ENCODE measurements around the gene NR2C2. TPM values are rescaled to one million over a fixed set of nuclear protein-coding genes. Genes with fewer than 3 reads are reported as not detected.

Gene NR2C2
- total RNA-seq, 2 experiments from 2014 or later, result 60.6 to 61.3 TPM

- Mint-ChIP-seq H3K27ac (peak overlapping the region; percentile 85), H3K9me3 (no peaks in the 10 kb centered on the region), H3K27me3 (ENCODE audit: low read depth) (no peaks in the 10 kb centered on the region), H3K4me1 (ENCODE audit: low read depth) (peaks cover 35% of the 10 kb centered on the region), H3K36me3 (ENCODE audit: low read depth) (peaks cover 30% of the 10 kb centered on the region), H3K4me3 (peak overlapping the region; percentile 84)
- DNase-seq, result no peak
- intact Hi-C loops (cut with micrococcal nuclease), result loop anchor here (1.0 to 5.0 kb wide), 3 partner anchors 119 to 481 kb away; partner anchors contain the start of genes EAF1, METTL6 and MRPS25
- CTCF ChIA-PET, result interaction anchor here (1.3 to 1.6 kb wide), 2 partner anchors 20 to 259 kb away, joined by 4 to 6 read pairs; partner anchors contain the start of gene CAPN7
Observed at GRCh38 chr3:14946739-14947099, 664 bp upstream of the NR2C2 start.

- no peaks in the 10 kb centered on the region for H3K9me3 Mint-ChIP-seq
- DNase-seq, result peak; percentile 97
- peaks cover 28% of the 10 kb centered on the region for H3K36me3 Mint-ChIP-seq (ENCODE audit: low read depth)
- no peaks in the 10 kb centered on the region for H3K27me3 Mint-ChIP-seq (ENCODE audit: low read depth)
- CTCF ChIA-PET, result no interaction called here
- peak overlapping the region; percentile 100 for H3K27ac Mint-ChIP-seq
- intact Hi-C loops (cut with micrococcal nuclease), result loop anchor here (1.0 to 5.0 kb wide), 13 partner anchors 11 to 770 kb away; partner anchors contain the start of genes BTD, CAPN7, CCDC174 and EAF1
- peak overlapping the region; percentile 99 for H3K4me3 Mint-ChIP-seq
- peaks cover 42% of the 10 kb centered on the region for H3K4me1 Mint-ChIP-seq (ENCODE audit: low read depth)
Observed at GRCh38 chr3:14947886-14948608, 664 bp downstream of the NR2C2 start.

GRCh38 chr3:14948609-14949038 lies 1.2 kb downstream of the NR2C2 start:
- Mint-ChIP-seq H3K27ac (no peak overlapping the region), H3K36me3 (ENCODE audit: low read depth) (peaks cover 27% of the 10 kb centered on the region), H3K27me3 (ENCODE audit: low read depth) (no peaks in the 10 kb centered on the region), H3K9me3 (no peaks in the 10 kb centered on the region), H3K4me1 (ENCODE audit: low read depth) (peaks cover 39% of the 10 kb centered on the region), H3K4me3 (peak overlapping the region; percentile 99)
- CTCF ChIA-PET, result no interaction called here
- DNase-seq, result no peak
- intact Hi-C loops (cut with micrococcal nuclease), result loop anchor here (1.0 to 5.0 kb wide), 12 partner anchors 11 to 770 kb away; partner anchors contain the start of genes BTD, CAPN7, CCDC174 and EAF1

GRCh38 chr3:14949126-14949525 lies 1.7 kb downstream of the NR2C2 start:
- H3K36me3 Mint-ChIP-seq (ENCODE audit: low read depth), result peaks cover 23% of the 10 kb centered on the region
- CTCF ChIA-PET, result no interaction called here
- no peak for DNase-seq
- H3K9me3 Mint-ChIP-seq, result no peaks in the 10 kb centered on the region
- H3K27ac Mint-ChIP-seq, result peak overlapping the region; percentile 46
- intact Hi-C loops (cut with micrococcal nuclease), result loop anchor here (2.0 to 5.0 kb wide), 3 partner anchors 413 to 516 kb away; partner anchors contain the start of genes EAF1 and METTL6
- H3K4me1 Mint-ChIP-seq (ENCODE audit: low read depth), result peaks cover 39% of the 10 kb centered on the region
- H3K27me3 Mint-ChIP-seq (ENCODE audit: low read depth), result no peaks in the 10 kb centered on the region
- peak overlapping the region; percentile 99 for H3K4me3 Mint-ChIP-seq

GRCh38 chr3:14950274-14950673 lies 2.9 kb downstream of the NR2C2 start:
- no peak overlapping the region for H3K27ac Mint-ChIP-seq
- no peaks in the 10 kb centered on the region for H3K9me3 Mint-ChIP-seq
- H3K36me3 Mint-ChIP-seq (ENCODE audit: low read depth), result peaks cover 17% of the 10 kb centered on the region
- CTCF ChIA-PET, result no interaction called here
- no peak overlapping the region for H3K4me3 Mint-ChIP-seq
- peaks cover 42% of the 10 kb centered on the region for H3K4me1 Mint-ChIP-seq (ENCODE audit: low read depth)
- no peaks in the 10 kb centered on the region for H3K27me3 Mint-ChIP-seq (ENCODE audit: low read depth)
- no peak for DNase-seq
- intact Hi-C loops (cut with micrococcal nuclease), result no loop called here

GRCh38 chr3:14957153-14957552 lies 9.8 kb downstream of the NR2C2 start:
- Mint-ChIP-seq H3K36me3 (ENCODE audit: low read depth) (peaks cover 7% of the 10 kb centered on the region), H3K27ac (no peak overlapping the region)

GRCh38 chr3:14957925-14958324 lies 10.5 kb downstream of the NR2C2 start:
- CTCF ChIA-PET, result interaction anchor here (1.3 kb wide), 1 partner anchor 23 kb away, joined by 3 read pairs; no protein-coding TSS in a partner anchor

More at GRCh38 chr3:14957153-14957552, 9.8 kb downstream of the NR2C2 start:
- CTCF ChIA-PET, result interaction anchor here (0.9 to 1.3 kb wide), 3 partner anchors 23 to 245 kb away, joined by 3 read pairs; no protein-coding TSS in a partner anchor
- no peak overlapping the region for H3K4me3 Mint-ChIP-seq
- intact Hi-C loops (cut with micrococcal nuclease), result no loop called here
- H3K4me1 Mint-ChIP-seq (ENCODE audit: low read depth), result peaks cover 59% of the 10 kb centered on the region
- no peak for DNase-seq
- no peaks in the 10 kb centered on the region for H3K27me3 Mint-ChIP-seq (ENCODE audit: low read depth)
- no peaks in the 10 kb centered on the region for H3K9me3 Mint-ChIP-seq

GRCh38 chr3:14959359-14959943 lies 12.1 kb downstream of the NR2C2 start:
- Mint-ChIP-seq H3K4me3 (peak overlapping the region; percentile 62), H3K27ac (peak overlapping the region; percentile 88), H3K9me3 (no peaks in the 10 kb centered on the region), H3K4me1 (ENCODE audit: low read depth) (peaks cover 51% of the 10 kb centered on the region), H3K27me3 (ENCODE audit: low read depth) (no peaks in the 10 kb centered on the region), H3K36me3 (ENCODE audit: low read depth) (peaks cover 13% of the 10 kb centered on the region)
- no peak for DNase-seq
- intact Hi-C loops (cut with micrococcal nuclease), result loop anchor here (1.0 kb wide), 1 partner anchor 11 kb away; no protein-coding TSS in a partner anchor
- CTCF ChIA-PET, result no interaction called here

More at GRCh38 chr3:14957925-14958324, 10.5 kb downstream of the NR2C2 start:
- Mint-ChIP-seq H3K27me3 (ENCODE audit: low read depth) (no peaks in the 10 kb centered on the region), H3K36me3 (ENCODE audit: low read depth) (peaks cover 11% of the 10 kb centered on the region), H3K4me1 (ENCODE audit: low read depth) (peaks cover 53% of the 10 kb centered on the region), H3K4me3 (no peak overlapping the region), H3K9me3 (no peaks in the 10 kb centered on the region), H3K27ac (peak overlapping the region; percentile 0)
- DNase-seq, result no peak
- intact Hi-C loops (cut with micrococcal nuclease), result no loop called here

- H3K9me3 Mint-ChIP-seq, result peaks cover 3% of the 10 kb centered on the region
- H3K36me3 Mint-ChIP-seq (ENCODE audit: low read depth), result peaks cover 34% of the 10 kb centered on the region
- CTCF ChIA-PET, result no interaction called here
- peaks cover 22% of the 10 kb centered on the region for H3K4me1 Mint-ChIP-seq (ENCODE audit: low read depth)
- H3K27ac Mint-ChIP-seq, result no peak overlapping the region
- H3K27me3 Mint-ChIP-seq (ENCODE audit: low read depth), result no peaks in the 10 kb centered on the region
- DNase-seq, result no peak
- H3K4me3 Mint-ChIP-seq, result no peak overlapping the region
- intact Hi-C loops (cut with micrococcal nuclease), result no loop called here
Observed at GRCh38 chr3:14962762-14963161, 15.4 kb downstream of the NR2C2 start.

GRCh38 chr3:14967285-14967684 lies 19.9 kb downstream of the NR2C2 start:
- H3K27me3 Mint-ChIP-seq (ENCODE audit: low read depth), result no peaks in the 10 kb centered on the region
- H3K9me3 Mint-ChIP-seq, result peaks cover 5% of the 10 kb centered on the region
- no peak overlapping the region for H3K27ac Mint-ChIP-seq
- CTCF ChIA-PET, result no interaction called here
- intact Hi-C loops (cut with micrococcal nuclease), result no loop called here
- DNase-seq, result no peak
- H3K4me3 Mint-ChIP-seq, result no peak overlapping the region
- peaks cover 5% of the 10 kb centered on the region for H3K4me1 Mint-ChIP-seq (ENCODE audit: low read depth)
- H3K36me3 Mint-ChIP-seq (ENCODE audit: low read depth), result peaks cover 36% of the 10 kb centered on the region

- Mint-ChIP-seq H3K4me1 (ENCODE audit: low read depth) (peaks cover 16% of the 10 kb centered on the region), H3K27ac (no peak overlapping the region), H3K36me3 (ENCODE audit: low read depth) (peaks cover 48% of the 10 kb centered on the region), H3K4me3 (no peak overlapping the region), H3K27me3 (ENCODE audit: low read depth) (no peaks in the 10 kb centered on the region), H3K9me3 (peaks cover 5% of the 10 kb centered on the region)
- CTCF ChIA-PET, result no interaction called here
- DNase-seq, result no peak
- intact Hi-C loops (cut with micrococcal nuclease), result no loop called here
Observed at GRCh38 chr3:14969671-14970070, 22.3 kb downstream of the NR2C2 start.

GRCh38 chr3:14976317-14976716 lies 28.9 kb downstream of the NR2C2 start:
- Mint-ChIP-seq H3K27ac (no peak overlapping the region), H3K36me3 (ENCODE audit: low read depth) (peaks cover 31% of the 10 kb centered on the region), H3K4me3 (no peak overlapping the region), H3K4me1 (ENCODE audit: low read depth) (peaks cover 39% of the 10 kb centered on the region), H3K9me3 (no peaks in the 10 kb centered on the region), H3K27me3 (ENCODE audit: low read depth) (no peaks in the 10 kb centered on the region)
- no peak for DNase-seq
- intact Hi-C loops (cut with micrococcal nuclease), result no loop called here
- CTCF ChIA-PET, result interaction anchor here (0.6 kb wide), 1 partner anchor 581 kb away, joined by 4 read pairs; no protein-coding TSS in a partner anchor
